Activated T-helper 2 cell treated with anti-CD3 and anti-CD28 coated beads, Interferon-gamma antibody, Interleukin-2, Interleukin-4, amounts not matched to agents 10 μg/mL and 5 μg/mL and 100 μg/mL, durations not matched to agents 14 hours and 24 hours and 36 hours (primary cell): Measurements from ENCODE around the gene ANO7. TPM values are rescaled to one million over a fixed set of nuclear protein-coding genes. Genes with fewer than 3 reads are reported as not detected.

ENCODE experiments used
- DNase-seq: peaks from one replicate; pipeline ENCODE4 v3.0.0; 2021; ENCODE audit warnings: low spot score
- H3K27ac Mint-ChIP-seq: one replicate; pipeline ENCODE4 v1.8.0; 2021; ENCODE audit warnings: mixed read lengths
- H3K27me3 Mint-ChIP-seq: one replicate; pipeline ENCODE4 v1.8.0; 2021; ENCODE audit warnings: low read depth, mixed read lengths
- H3K36me3 Mint-ChIP-seq: one replicate; pipeline ENCODE4 v1.8.0; 2021; ENCODE audit warnings: low read depth, mixed read lengths
- H3K4me1 Mint-ChIP-seq: one replicate; pipeline ENCODE4 v1.8.0; 2021; ENCODE audit warnings: low read depth, mixed read lengths
- H3K4me3 Mint-ChIP-seq: one replicate; pipeline ENCODE4 v1.8.0; 2021; ENCODE audit warnings: low read depth, mild to moderate bottlenecking, moderate library complexity, mixed read lengths
- H3K9me3 Mint-ChIP-seq: one replicate; pipeline ENCODE4 v1.8.0; 2021; ENCODE audit warnings: mixed read lengths
- intact Hi-C: fragments of 100-400 bp; cut with micrococcal nuclease; formaldehyde crosslinking; loops from one replicate; pipeline ENCODE4 v1.15.1; 2023
- total RNA-seq: library from RNA; stranded (reverse); gene quantifications from 2 replicates; pipeline ENCODE4 v1.2.3, GENCODE V29; 2022

Gene ANO7
- total RNA-seq, 1 donor from 2014 or later: 4.3 TPM

GRCh38 chr2:241219856-241220356 lies 31.4 kb downstream of the ANO7 start:
- intact Hi-C loops: loop anchor here (5.0 kb wide), 2 partner anchors 118 to 658 kb away; partner anchors contain the start of genes DUSP28 and MTERF4
- H3K27ac Mint-ChIP-seq: no peak overlapping the region

GRCh38 chr2:241223211-241224017 lies 34.9 kb downstream of the ANO7 start:
- Mint-ChIP-seq H3K4me3 (no peak overlapping the region), H3K9me3 (no peaks in the 10 kb centered on the region), H3K4me1 (peaks cover 13% of the 10 kb centered on the region), H3K27ac (no peak overlapping the region), H3K36me3 (peaks cover 21% of the 10 kb centered on the region), H3K27me3 (peaks cover 14% of the 10 kb centered on the region)
- intact Hi-C loops: no loop called here
- DNase-seq: no peak

More at GRCh38 chr2:241219856-241220356, 31.4 kb downstream of the ANO7 start:
- no peak for DNase-seq
- Mint-ChIP-seq H3K9me3 (no peaks in the 10 kb centered on the region), H3K4me3 (peak overlapping the region; percentile 84), H3K4me1 (peaks cover 13% of the 10 kb centered on the region), H3K27me3 (peaks cover 19% of the 10 kb centered on the region), H3K36me3 (no peaks in the 10 kb centered on the region)

DNA sequence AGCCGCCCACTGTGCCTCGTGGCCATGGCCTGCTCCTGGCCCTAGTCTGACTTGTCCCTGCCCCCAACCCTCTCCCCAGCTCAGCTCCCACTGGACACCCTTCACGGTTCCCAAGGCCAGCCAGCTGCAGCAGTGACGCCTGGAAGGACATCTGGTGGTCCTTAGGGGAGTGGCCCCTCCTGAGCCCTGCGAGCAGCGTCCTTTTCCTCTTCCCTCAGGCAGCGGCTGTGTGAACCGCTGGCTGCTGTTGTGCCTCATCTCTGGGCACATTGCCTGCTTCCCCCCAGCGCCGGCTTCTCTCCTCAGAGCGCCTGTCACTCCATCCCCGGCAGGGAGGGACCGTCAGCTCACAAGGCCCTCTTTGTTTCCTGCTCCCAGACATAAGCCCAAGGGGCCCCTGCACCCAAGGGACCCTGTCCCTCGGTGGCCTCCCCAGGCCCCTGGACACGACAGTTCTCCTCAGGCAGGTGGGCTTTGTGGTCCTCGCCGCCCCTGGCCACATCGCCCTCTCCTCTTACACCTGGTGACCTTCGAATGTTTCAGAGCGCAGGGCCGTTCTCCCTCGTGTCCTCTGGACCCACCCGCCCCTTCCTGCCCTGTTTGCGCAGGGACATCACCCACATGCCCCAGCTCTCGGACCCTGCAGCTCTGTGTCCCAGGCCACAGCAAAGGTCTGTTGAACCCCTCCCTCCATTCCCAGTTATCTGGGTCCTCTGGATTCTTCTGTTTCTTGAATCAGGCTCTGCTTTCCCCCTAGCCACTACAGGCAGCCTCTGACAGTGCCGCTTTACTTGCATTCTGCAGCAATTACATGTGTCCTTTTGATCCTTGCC lies 35.8 kb downstream of the ANO7 start:
- Mint-ChIP-seq H3K27ac (no peak overlapping the region), H3K4me1 (peaks cover 7% of the 10 kb centered on the region), H3K36me3 (peaks cover 26% of the 10 kb centered on the region), H3K27me3 (peaks cover 7% of the 10 kb centered on the region), H3K4me3 (no peak overlapping the region), H3K9me3 (no peaks in the 10 kb centered on the region)
- intact Hi-C loops: no loop called here
- DNase-seq: no peak

- Mint-ChIP-seq H3K4me3 (no peak overlapping the region), H3K27me3 (peaks cover 1% of the 10 kb centered on the region), H3K9me3 (no peaks in the 10 kb centered on the region), H3K36me3 (peaks cover 30% of the 10 kb centered on the region), H3K4me1 (peaks cover 6% of the 10 kb centered on the region), H3K27ac (no peak overlapping the region)
- DNase-seq: no peak
- intact Hi-C loops: no loop called here
Measured at GRCh38 chr2:241224851-241225438, 36.5 kb downstream of the ANO7 start.

DNA sequence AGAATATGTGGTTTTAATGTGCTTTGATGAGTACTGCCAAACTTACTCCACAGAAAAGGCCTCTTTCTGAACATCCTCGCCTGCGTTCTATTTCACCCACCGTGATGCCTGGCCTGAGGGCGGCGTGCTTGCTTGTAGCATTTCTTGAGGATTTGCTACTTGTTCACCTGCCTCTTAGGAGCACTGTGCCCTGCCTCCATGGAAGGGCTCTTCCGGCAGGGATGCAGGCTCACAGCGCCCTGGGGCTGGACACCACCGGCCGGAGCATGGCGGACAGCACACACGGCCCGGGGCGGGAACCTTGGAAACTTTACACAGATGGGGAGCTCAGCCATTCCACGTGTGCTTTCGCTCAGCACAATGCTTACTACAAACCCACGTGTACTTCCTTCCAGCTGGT lies 37.1 kb downstream of the ANO7 start:
- intact Hi-C loops: no loop called here
- no peak overlapping the region for H3K4me3 Mint-ChIP-seq

DNA sequence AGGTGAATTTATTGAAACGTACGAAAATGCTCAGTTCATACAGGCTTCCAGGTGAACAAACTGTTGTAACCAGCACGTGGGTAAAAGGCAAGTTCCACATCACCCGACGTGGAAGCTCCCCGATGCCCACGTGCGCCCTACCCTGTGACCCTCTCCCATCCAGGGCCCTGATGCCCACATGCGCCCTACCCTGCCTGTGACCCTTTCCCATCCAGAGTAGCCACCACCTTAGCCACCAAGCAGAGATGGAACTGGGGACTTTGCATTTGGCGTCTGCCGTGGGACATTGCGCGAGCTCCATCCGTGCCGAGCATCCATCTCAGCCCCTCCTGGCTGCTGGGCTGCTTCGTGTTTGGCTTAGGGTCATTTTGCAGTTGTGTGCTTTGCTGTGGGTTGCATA lies 37.5 kb downstream of the ANO7 start:
- DNase-seq: no peak
- no peaks in the 10 kb centered on the region for H3K9me3 Mint-ChIP-seq
- H3K27me3 Mint-ChIP-seq: no peaks in the 10 kb centered on the region
- intact Hi-C loops: no loop called here
- H3K27ac Mint-ChIP-seq: no peak overlapping the region
- H3K4me1 Mint-ChIP-seq: peaks cover 6% of the 10 kb centered on the region
- H3K36me3 Mint-ChIP-seq: peaks cover 40% of the 10 kb centered on the region
- no peak overlapping the region for H3K4me3 Mint-ChIP-seq

More for the DNA sequence above, 37.1 kb downstream of the ANO7 start:
- H3K27ac Mint-ChIP-seq: no peak overlapping the region
- no peaks in the 10 kb centered on the region for H3K9me3 Mint-ChIP-seq
- peaks cover 36% of the 10 kb centered on the region for H3K36me3 Mint-ChIP-seq
- no peak for DNase-seq
- H3K4me1 Mint-ChIP-seq: peaks cover 6% of the 10 kb centered on the region
- H3K27me3 Mint-ChIP-seq: no peaks in the 10 kb centered on the region

- Mint-ChIP-seq H3K36me3 (peaks cover 49% of the 10 kb centered on the region), H3K4me1 (peaks cover 6% of the 10 kb centered on the region), H3K4me3 (no peak overlapping the region), H3K27ac (no peak overlapping the region), H3K27me3 (no peaks in the 10 kb centered on the region), H3K9me3 (no peaks in the 10 kb centered on the region)
- intact Hi-C loops: no loop called here
- no peak for DNase-seq
Measured at GRCh38 chr2:241226723-241227572, 38.5 kb downstream of the ANO7 start.

DNA sequence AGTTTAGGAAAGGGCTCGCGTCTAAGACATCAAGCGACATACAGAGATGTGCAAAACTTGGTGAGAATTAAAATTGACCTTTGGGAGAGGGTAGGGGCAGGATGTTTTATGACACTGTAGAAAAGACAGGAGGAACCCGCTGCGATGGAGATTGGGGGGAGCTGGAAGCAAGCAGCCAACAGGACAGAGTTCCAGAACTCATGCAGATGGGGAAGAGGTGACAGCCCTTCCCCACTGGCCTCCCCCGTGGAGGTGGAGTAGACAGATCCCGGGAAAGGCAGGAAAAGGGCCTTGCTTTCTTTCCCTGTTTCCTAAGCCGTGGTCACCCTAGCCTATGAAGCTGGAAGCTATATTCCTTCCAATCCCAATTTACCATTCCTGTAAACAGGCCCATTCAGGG lies 39.1 kb downstream of the ANO7 start:
- Mint-ChIP-seq H3K4me1 (peaks cover 6% of the 10 kb centered on the region), H3K4me3 (no peak overlapping the region), H3K27ac (no peak overlapping the region), H3K27me3 (no peaks in the 10 kb centered on the region), H3K9me3 (no peaks in the 10 kb centered on the region), H3K36me3 (peaks cover 54% of the 10 kb centered on the region)
- no peak for DNase-seq
- intact Hi-C loops: no loop called here

- peaks cover 4% of the 10 kb centered on the region for H3K4me1 Mint-ChIP-seq
- intact Hi-C loops: no loop called here
- H3K9me3 Mint-ChIP-seq: no peaks in the 10 kb centered on the region
- H3K27ac Mint-ChIP-seq: no peak overlapping the region
- no peaks in the 10 kb centered on the region for H3K27me3 Mint-ChIP-seq
- no peak for DNase-seq
- no peak overlapping the region for H3K4me3 Mint-ChIP-seq
- H3K36me3 Mint-ChIP-seq: peaks cover 61% of the 10 kb centered on the region
Measured at GRCh38 chr2:241228081-241228859, 39.8 kb downstream of the ANO7 start.

GRCh38 chr2:241228860-241229516 lies 40.5 kb downstream of the ANO7 start:
- no peak for DNase-seq
- peaks cover 68% of the 10 kb centered on the region for H3K36me3 Mint-ChIP-seq
- H3K9me3 Mint-ChIP-seq: no peaks in the 10 kb centered on the region
- peak overlapping the region; percentile 16 for H3K27ac Mint-ChIP-seq
- no peaks in the 10 kb centered on the region for H3K27me3 Mint-ChIP-seq
- intact Hi-C loops: no loop called here
- H3K4me1 Mint-ChIP-seq: no peaks in the 10 kb centered on the region
- H3K4me3 Mint-ChIP-seq: no peak overlapping the region
